Endothelial cell of umbilical vein (primary cell): ENCODE measurements around the gene VEPH1. TPM values are rescaled to one million over a fixed set of nuclear protein-coding genes. Genes with fewer than 3 reads are reported as not detected.

ENCODE experiments used
- BruUV-seq: library from RNA; stranded (reverse); fragments of 400-500 nt; replicated peaks from 2 replicates; lab custom pipeline; 2021; lab: Mats Ljungman, UMichigan
- CTCF ChIA-PET: fragments of 300-600, 350-600 bp; sonication (Branson Sonifier 250); formaldehyde crosslinking; loops from one replicate; lab custom pipeline; 2021; ENCODE audit warnings: antibody characterized with exemption, inconsistent platforms; lab: Charles Lee
- POLR2A ChIA-PET: fragments of 300-600, 350-600 bp; sonication (Branson Sonifier 250); formaldehyde crosslinking; loops from one replicate; lab custom pipeline; 2021; ENCODE audit warnings: antibody characterized with exemption, inconsistent platforms; lab: Charles Lee
- DNase-seq: peaks from one replicate; pipeline ENCODE4 v3.0.0-alpha.2; 2011; ENCODE audit warnings: low read depth, low spot score
- FAIRE-seq: peaks from 2 replicates; lab custom pipeline; 2011; peaks lifted over from hg19 to GRCh38; lab: Jason Lieb, UNC
- H2AFZ ChIP-seq: 2 replicates; pipeline ENCODE4 v1.6.0; 2012; ENCODE audit warnings: low read depth, low read length, control low read depth, inconsistent platforms
- H3K27ac ChIP-seq: 2 replicates; pipeline ENCODE4 v1.5.1; 2011; ENCODE audit warnings: low read depth, mild to moderate bottlenecking, control low read depth, low read length, moderate library complexity; ENCODE audit not compliant: insufficient read depth
- H3K27me3 ChIP-seq, 2 experiments: 2 replicates each; pipeline versions ENCODE4 v1.6.0 to v1.6.1; 2011; ENCODE audit warnings: low read length in 2 of 2, mixed read lengths in 1 of 2; ENCODE audit not compliant: control insufficient read depth in 2 of 2, insufficient read depth in 2 of 2
- H3K36me3 ChIP-seq, 2 experiments: 2 replicates in 1 of 2; 3 replicates in 1 of 2; pipeline ENCODE4 v1.5.1; 2011; ENCODE audit warnings: low read length in 2 of 2, mild to moderate bottlenecking in 1 of 2, moderate library complexity in 1 of 2; ENCODE audit not compliant: control insufficient read depth in 2 of 2, insufficient read depth in 2 of 2; ENCODE audit errors: extremely low read depth in 1 of 2
- H3K4me1 ChIP-seq: 3 replicates; pipeline ENCODE4 v1.5.1; 2011; ENCODE audit warnings: mild to moderate bottlenecking, low read length; ENCODE audit not compliant: control insufficient read depth, insufficient read depth; ENCODE audit errors: extremely low read depth
- H3K4me2 ChIP-seq: 2 replicates; pipeline ENCODE4 v1.6.1; 2011; ENCODE audit warnings: low read length, control low read depth, mixed read lengths; ENCODE audit not compliant: insufficient read depth
- H3K4me3 ChIP-seq, 3 experiments: fragments of 200-600 bp in 1 of 3; sonication (generic), shearing (Covaris generic) in 1 of 3; replicated peaks in 1 of 3; 2 replicates each; pipeline ENCODE4 v1.5.1; 2011 to 2016; ENCODE audit warnings: control low read depth in 3 of 3, low read length in 3 of 3, mild to moderate bottlenecking in 2 of 3, inconsistent platforms in 1 of 3, low read depth in 1 of 3, moderate library complexity in 1 of 3; ENCODE audit not compliant: insufficient read depth in 1 of 3
- H3K79me2 ChIP-seq: 2 replicates; pipeline ENCODE4 v1.6.0; 2012; ENCODE audit warnings: low read length, inconsistent platforms; ENCODE audit not compliant: control insufficient read depth, insufficient read depth
- H3K9ac ChIP-seq: replicated peaks from 2 replicates; pipeline ENCODE3; 2011; ENCODE audit warnings: low read length, control low read depth; ENCODE audit not compliant: insufficient read depth; ENCODE audit errors: extremely low read depth
- H3K9me1 ChIP-seq: replicated peaks from 3 replicates; pipeline ENCODE4 v1.6.0; 2011; ENCODE audit warnings: mild to moderate bottlenecking, low read length; ENCODE audit not compliant: control insufficient read depth, insufficient read depth; ENCODE audit errors: extremely low read depth
- H3K9me3 ChIP-seq: replicated peaks from 2 replicates; pipeline ENCODE4 v1.5.1; 2012; ENCODE audit warnings: low read length, inconsistent platforms; ENCODE audit not compliant: control insufficient read depth, insufficient read depth
- H4K20me1 ChIP-seq: replicated peaks from 2 replicates; pipeline ENCODE3; 2011; ENCODE audit warnings: mild to moderate bottlenecking, low read length; ENCODE audit not compliant: control insufficient read depth, insufficient read depth; ENCODE audit errors: extremely low read depth
- EZH2 ChIP-seq: IDR thresholded peaks from 2 replicates; pipeline ENCODE4 v1.6.1; 2012; ENCODE audit warnings: borderline replicate concordance, low read depth, mild to moderate bottlenecking, moderate library complexity, low read length, inconsistent platforms; ENCODE audit not compliant: severe bottlenecking
- FOS ChIP-seq: IDR thresholded peaks from 2 replicates; pipeline ENCODE4 v1.6.1; 2011; ENCODE audit warnings: mild to moderate bottlenecking, low read length, moderate library complexity, borderline replicate concordance; ENCODE audit not compliant: insufficient read depth
- GATA2 ChIP-seq: IDR thresholded peaks from 2 replicates; pipeline ENCODE4 v1.7.0; 2011; ENCODE audit warnings: low read depth, mild to moderate bottlenecking, moderate library complexity, mixed read lengths, low read length; ENCODE audit not compliant: insufficient read length, insufficient read depth
- JUN ChIP-seq: IDR thresholded peaks from 2 replicates; pipeline ENCODE4 v1.6.1; 2011; ENCODE audit warnings: borderline replicate concordance, low read depth; ENCODE audit not compliant: insufficient read length, insufficient read depth
- MYC ChIP-seq: IDR thresholded peaks from one replicate; pipeline ENCODE4 v1.6.1; 2011; ENCODE audit warnings: mild to moderate bottlenecking, low read depth, low read length
- POLR2A ChIP-seq: IDR thresholded peaks from 2 replicates; pipeline ENCODE4 v1.6.1; 2012; ENCODE audit warnings: low read depth, mild to moderate bottlenecking, control low read depth, low read length
- POLR2AphosphoS5 ChIP-seq: IDR thresholded peaks from 2 replicates; pipeline ENCODE4 v1.6.1; 2012; ENCODE audit warnings: low read depth, mild to moderate bottlenecking, control low read depth, low read length, moderate library complexity; ENCODE audit not compliant: insufficient read depth
- dilution Hi-C: fragments of 300-500 bp; cut with MboI; formaldehyde crosslinking; loops from one replicate; pipeline ENCODE4 v1.15.0; 2019; ENCODE audit warnings: low sequenced_read_pairs; ENCODE audit not compliant: extremely low pct_ligation_motif_present
- intact Hi-C: fragments of 100-400 bp; cut with micrococcal nuclease; formaldehyde crosslinking; loops from one replicate; pipeline ENCODE4 v1.10.0; 2022
- polyA plus RNA-seq, 4 experiments: library from polyadenylated mRNA; depleted of rRNA in 3 of 4; stranded (reverse) in 3 of 4; unstranded in 1 of 4; fragments of >200 nt; gene quantifications; 2 replicates each; pipeline versions ENCODE4 v1.2.1 to v1.2.3, GENCODE V29; 2011 to 2012; ENCODE audit warnings: missing spikeins in 1 of 4
- total RNA-seq: library from RNA; stranded (reverse); gene quantifications from 2 replicates; pipeline ENCODE4 v1.2.3, GENCODE V29; 2021
- TF ChIP-seq, protein P1 (sequence below), 2 donors: IDR thresholded peaks; 1 replicate in 1 of 2; 2 replicates in 1 of 2; pipeline ENCODE4 v1.5.1; 2011; ENCODE audit warnings: low read length in 2 of 2, mild to moderate bottlenecking in 2 of 2, moderate library complexity in 2 of 2, control low read depth in 1 of 2, inconsistent platforms in 1 of 2, low read depth in 1 of 2; ENCODE audit not compliant: insufficient read depth in 1 of 2; ENCODE audit errors: extremely low read depth in 1 of 2
- TF ChIP-seq, protein P2 (sequence below): IDR thresholded peaks from 2 replicates; pipeline ENCODE4 v1.6.1; 2011; ENCODE audit not compliant: insufficient read depth, insufficient read length

VEPH1 gene
- total and polyA plus RNA-seq, 2 donors (not counting 3 experiments of a cell fraction or from before 2014, with no cell fraction given): 42.9 to 136 TPM

DNA sequence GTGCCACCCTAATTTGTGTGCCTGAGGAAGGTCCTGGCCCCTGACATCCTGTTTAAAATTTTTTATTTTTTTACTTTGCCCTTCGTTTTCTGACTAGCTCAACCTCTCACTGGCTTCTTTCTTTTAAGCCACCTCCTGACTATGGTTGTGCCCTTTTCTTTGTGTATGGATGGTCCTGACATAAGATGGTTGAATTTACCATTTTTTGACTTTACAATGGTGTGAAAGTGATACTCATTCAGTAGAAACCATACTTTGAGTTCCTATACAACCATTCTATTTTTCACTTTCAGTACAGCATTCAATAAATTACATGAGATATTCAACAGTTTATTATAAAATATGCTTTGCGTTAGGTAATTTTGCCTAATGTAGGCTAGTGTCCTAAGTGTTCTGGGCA is 140.9 kb downstream of the VEPH1 start:
- ChIA-PET POLR2A (no interaction called here), CTCF (interaction anchor here (0.8 to 2.4 kb wide), 3 partner anchors 10 to 161 kb away, joined by 3 to 6 read pairs (median 4); no protein-coding TSS in a partner anchor)
- H3K9ac ChIP-seq: no peak overlapping the region
- H3K4me2 ChIP-seq: no peak overlapping the region
- H2AFZ ChIP-seq: no peak overlapping the region
- intact Hi-C loops (no loop called here), dilution Hi-C loops (no loop called here)
- BruUV-seq: no TSS peak
- H3K27me3 ChIP-seq: no peaks in the 10 kb centered on the region
- FAIRE-seq: no peak
- H3K36me3 ChIP-seq: peaks cover 0 to 10% of the 10 kb centered on the region in 2 experiments
- no peak for DNase-seq
- H3K4me3 ChIP-seq: no peak overlapping the region
- H3K9me1 ChIP-seq: no peaks in the 10 kb centered on the region
- H3K79me2 ChIP-seq: peaks cover 7% of the 10 kb centered on the region
- no peaks in the 10 kb centered on the region for H4K20me1 ChIP-seq
- H3K27ac ChIP-seq: no peak overlapping the region
- peaks cover 54% of the 10 kb centered on the region for H3K4me1 ChIP-seq
- TF ChIP-seq FOS: no peak
- no peak for TF ChIP-seq MYC
- TF ChIP-seq GATA2: no peak
- TF ChIP-seq, protein P1, sequence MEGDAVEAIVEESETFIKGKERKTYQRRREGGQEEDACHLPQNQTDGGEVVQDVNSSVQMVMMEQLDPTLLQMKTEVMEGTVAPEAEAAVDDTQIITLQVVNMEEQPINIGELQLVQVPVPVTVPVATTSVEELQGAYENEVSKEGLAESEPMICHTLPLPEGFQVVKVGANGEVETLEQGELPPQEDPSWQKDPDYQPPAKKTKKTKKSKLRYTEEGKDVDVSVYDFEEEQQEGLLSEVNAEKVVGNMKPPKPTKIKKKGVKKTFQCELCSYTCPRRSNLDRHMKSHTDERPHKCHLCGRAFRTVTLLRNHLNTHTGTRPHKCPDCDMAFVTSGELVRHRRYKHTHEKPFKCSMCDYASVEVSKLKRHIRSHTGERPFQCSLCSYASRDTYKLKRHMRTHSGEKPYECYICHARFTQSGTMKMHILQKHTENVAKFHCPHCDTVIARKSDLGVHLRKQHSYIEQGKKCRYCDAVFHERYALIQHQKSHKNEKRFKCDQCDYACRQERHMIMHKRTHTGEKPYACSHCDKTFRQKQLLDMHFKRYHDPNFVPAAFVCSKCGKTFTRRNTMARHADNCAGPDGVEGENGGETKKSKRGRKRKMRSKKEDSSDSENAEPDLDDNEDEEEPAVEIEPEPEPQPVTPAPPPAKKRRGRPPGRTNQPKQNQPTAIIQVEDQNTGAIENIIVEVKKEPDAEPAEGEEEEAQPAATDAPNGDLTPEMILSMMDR (IDR thresholded peaks at IDR 0.05; ENCODE audit: extremely low read depth in 1 of 2, insufficient read depth in 1 of 2, low read depth in 1 of 2, low read length in 2 of 2): no peak
- TF ChIP-seq, protein P2, sequence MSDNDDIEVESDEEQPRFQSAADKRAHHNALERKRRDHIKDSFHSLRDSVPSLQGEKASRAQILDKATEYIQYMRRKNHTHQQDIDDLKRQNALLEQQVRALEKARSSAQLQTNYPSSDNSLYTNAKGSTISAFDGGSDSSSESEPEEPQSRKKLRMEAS: no peak
- no peak for TF ChIP-seq POLR2AphosphoS5
- TF ChIP-seq POLR2A: no peak
- no peak for TF ChIP-seq JUN
- TF ChIP-seq EZH2: no peak
- no peaks in the 10 kb centered on the region for H3K9me3 ChIP-seq
